Measurements from ENCODE around the gene IL17C.

The IL17C gene

DNA sequence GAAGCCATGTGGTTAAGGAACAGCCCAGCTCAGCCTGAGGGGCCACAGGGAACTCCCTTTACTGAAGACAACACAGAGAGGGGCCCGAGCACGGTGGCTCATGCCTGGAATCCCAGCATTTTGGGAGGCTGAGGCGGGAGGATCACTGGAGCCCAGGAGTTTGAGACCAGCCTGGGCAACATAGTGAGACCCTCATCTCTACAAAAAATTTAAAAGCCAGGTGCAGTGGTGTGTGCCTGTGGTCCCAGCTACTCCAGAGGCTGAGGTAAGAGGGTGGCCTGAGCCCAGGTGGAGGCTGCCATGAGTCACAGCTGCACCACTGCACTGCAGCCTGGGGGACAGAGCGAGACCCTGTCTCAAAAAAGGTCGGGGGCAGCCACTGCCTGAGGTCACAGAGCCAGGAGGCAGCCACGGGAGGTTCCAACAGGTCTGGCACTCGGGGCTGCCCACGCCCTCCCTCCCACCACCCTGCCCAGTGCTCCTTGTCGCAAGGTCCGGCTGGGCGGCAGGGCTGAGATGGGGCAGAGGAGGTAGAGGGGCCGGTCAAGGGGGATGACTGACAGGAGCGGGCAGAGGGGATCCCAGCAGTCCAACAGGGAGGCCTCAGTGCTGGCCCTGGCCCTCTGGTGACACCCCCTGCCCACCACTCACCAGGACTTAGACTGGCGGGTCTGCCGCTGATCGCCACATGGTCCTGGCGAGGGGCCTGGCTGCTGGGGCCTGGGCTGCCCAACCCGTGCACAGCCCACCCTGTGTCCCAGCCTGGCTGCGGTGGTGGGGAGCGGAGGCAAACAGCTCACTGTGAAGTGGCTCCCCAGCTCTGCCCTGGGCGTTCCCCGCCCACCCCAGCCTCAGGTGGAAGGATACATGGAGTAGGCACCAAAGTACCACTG lies 9.1 kb downstream of the IL17C start:
- Histone ChIP-seq H3K79me2 (ENCODE audit: insufficient read depth, low read length) (peaks cover 26% of the 10 kb centered on the region), H2AFZ (ENCODE audit: low read depth, low read length, severe bottlenecking) (no peak overlapping the region), H4K20me1 (ENCODE audit: low read depth, low read length) (peaks cover 12% of the 10 kb centered on the region; the same call in 1 of the 2 replicates), H3K4me3 (ENCODE audit: insufficient read depth, low read length, poor library complexity, severe bottlenecking) (no peak overlapping the region), H3K27ac (ENCODE audit: low read depth, low read length) (no peak overlapping the region), H3F3A (ENCODE audit: insufficient read depth) (no peaks in the 10 kb centered on the region), H3K4me2 (ENCODE audit: low read depth, low read length, poor library complexity, severe bottlenecking) (no peak overlapping the region), H3K36me3 (ENCODE audit: low read length) (no peaks in the 10 kb centered on the region), H3K9me2 (replicated peaks; ENCODE audit: insufficient read depth, low read length) (no peaks in the 10 kb centered on the region), H3K27me3 (ENCODE audit: low read length) (no peaks in the 10 kb centered on the region), H3K9ac (ENCODE audit: low read length) (no peak overlapping the region), H3K9me3 (ENCODE audit: insufficient read depth, low read length) (no peaks in the 10 kb centered on the region)
- TF ChIP-seq EZH2phosphoT487 (conservative IDR thresholded peaks at IDR 0.05; ENCODE audit: low read length) (no peak), CTCF (IDR thresholded peaks at IDR 0.05; ENCODE audit: insufficient read depth, low read length, poor library complexity, severe bottlenecking) (no peak)

DNA sequence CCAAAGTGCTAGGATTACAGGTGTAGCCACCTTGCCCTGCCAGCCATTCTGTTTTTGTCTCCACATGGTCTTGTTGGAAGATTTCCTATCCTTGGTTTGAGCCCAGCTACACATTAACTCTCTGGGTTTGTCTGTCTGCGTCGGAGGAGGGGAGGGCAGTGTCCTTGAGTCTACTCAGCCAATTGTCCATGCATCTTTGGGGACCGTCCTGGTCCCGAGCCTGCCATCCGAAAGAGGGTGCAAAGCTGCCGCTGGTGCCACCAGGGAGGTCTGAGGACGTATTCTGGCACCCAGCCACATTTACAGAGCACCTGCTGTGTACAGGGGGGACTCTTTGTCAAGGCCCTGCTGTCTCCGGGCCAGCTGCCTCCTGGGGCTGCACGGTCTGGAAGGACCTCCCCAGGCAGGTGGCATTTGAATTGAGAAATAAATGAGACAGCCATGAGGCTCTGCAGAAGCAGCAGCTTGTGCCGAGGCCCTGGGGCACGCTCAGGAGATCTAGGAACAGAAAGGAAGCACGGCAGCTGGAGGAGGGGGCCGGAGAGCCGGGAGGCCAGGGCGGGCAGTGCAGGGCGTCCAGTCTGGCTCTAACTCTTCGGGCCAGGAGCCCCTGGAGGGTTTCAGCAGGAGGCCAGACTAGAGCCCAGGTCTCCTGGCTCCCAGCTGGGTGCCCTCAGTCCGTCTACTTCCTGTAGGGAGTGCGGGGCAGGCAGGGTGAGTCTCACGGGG lies 11.0 kb downstream of the IL17C start:
- no peaks in the 10 kb centered on the region for H3K9me3 ChIP-seq (ENCODE audit: insufficient read depth, low read length)
- no peak overlapping the region for H2AFZ ChIP-seq (ENCODE audit: low read depth, low read length, severe bottlenecking)
- H3F3A ChIP-seq (ENCODE audit: insufficient read depth), result no peaks in the 10 kb centered on the region
- no peaks in the 10 kb centered on the region for H3K36me3 ChIP-seq (ENCODE audit: low read length)
- peak overlapping the region; percentile 86 for H3K4me2 ChIP-seq (ENCODE audit: low read depth, low read length, poor library complexity, severe bottlenecking)
- TF ChIP-seq EZH2phosphoT487 (conservative IDR thresholded peaks at IDR 0.05; ENCODE audit: low read length) (no peak), CTCF (IDR thresholded peaks at IDR 0.05; ENCODE audit: insufficient read depth, low read length, poor library complexity, severe bottlenecking) (no peak)
- H4K20me1 ChIP-seq (ENCODE audit: low read depth, low read length), result peaks cover 12% of the 10 kb centered on the region; the same call in 1 of the 2 replicates
- H3K4me3 ChIP-seq (ENCODE audit: insufficient read depth, low read length, poor library complexity, severe bottlenecking), result peak overlapping the region; percentile 80
- peak overlapping the region; percentile 95 for H3K9ac ChIP-seq (ENCODE audit: low read length)
- H3K79me2 ChIP-seq (ENCODE audit: insufficient read depth, low read length), result peaks cover 26% of the 10 kb centered on the region
- H3K9me2 ChIP-seq (replicated peaks; ENCODE audit: insufficient read depth, low read length), result no peaks in the 10 kb centered on the region
- H3K27me3 ChIP-seq (ENCODE audit: low read length), result no peaks in the 10 kb centered on the region
- peak overlapping the region; percentile 90 for H3K27ac ChIP-seq (ENCODE audit: low read depth, low read length)

DNA sequence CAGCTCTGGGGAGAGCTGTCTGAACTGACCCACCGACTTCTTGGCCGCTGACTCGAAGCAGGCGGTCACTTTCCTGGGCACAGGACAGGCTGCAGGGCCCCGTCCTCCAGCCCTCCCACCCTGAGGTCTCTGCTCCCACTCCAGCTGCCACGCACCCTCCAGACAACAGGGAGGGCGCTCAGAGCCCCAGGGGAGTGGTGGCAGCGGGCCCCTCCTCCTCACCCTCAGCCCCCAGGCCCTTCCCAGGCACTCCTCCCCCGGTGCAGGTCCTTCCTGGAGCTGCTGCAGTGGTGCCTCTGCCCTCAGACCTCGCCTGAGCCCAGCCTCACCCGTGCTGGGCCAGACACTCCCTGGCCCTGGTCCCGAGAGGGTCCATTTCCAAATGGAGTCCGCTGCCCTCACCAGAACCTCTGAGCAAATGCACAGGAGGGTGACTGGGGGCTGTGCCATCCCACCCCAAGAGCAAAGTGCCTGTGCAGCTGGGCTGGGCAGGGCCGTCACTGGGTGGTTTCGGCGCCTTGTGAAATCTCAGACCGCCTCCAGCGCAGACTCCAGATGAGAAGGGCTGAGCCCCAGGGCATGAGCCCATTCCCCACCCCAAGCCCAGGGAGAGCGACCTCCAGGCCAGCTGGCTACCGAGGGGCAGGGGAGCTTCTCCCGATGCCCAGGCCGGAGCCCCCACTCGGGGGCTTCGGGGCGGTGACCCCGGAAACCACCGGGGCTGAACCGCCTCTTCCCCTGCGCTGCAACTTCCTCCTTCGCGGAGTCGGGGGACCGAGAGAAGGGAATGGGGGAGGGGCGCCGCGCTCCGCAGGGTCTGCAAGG lies 11.8 kb downstream of the IL17C start:
- Histone ChIP-seq H3F3A (ENCODE audit: insufficient read depth) (no peaks in the 10 kb centered on the region), H3K4me2 (ENCODE audit: low read depth, low read length, poor library complexity, severe bottlenecking) (peak overlapping the region; percentile 86), H3K4me3 (ENCODE audit: insufficient read depth, low read length, poor library complexity, severe bottlenecking) (peak overlapping the region; percentile 80), H3K9me3 (ENCODE audit: insufficient read depth, low read length) (no peaks in the 10 kb centered on the region), H2AFZ (ENCODE audit: low read depth, low read length, severe bottlenecking) (no peak overlapping the region), H3K9ac (ENCODE audit: low read length) (peak overlapping the region; percentile 95), H4K20me1 (ENCODE audit: low read depth, low read length) (peaks cover 12% of the 10 kb centered on the region; the same call in 1 of the 2 replicates), H3K36me3 (ENCODE audit: low read length) (no peaks in the 10 kb centered on the region), H3K27ac (ENCODE audit: low read depth, low read length) (peak overlapping the region; percentile 90), H3K79me2 (ENCODE audit: insufficient read depth, low read length) (peaks cover 26% of the 10 kb centered on the region), H3K27me3 (ENCODE audit: low read length) (no peaks in the 10 kb centered on the region), H3K9me2 (replicated peaks; ENCODE audit: insufficient read depth, low read length) (no peaks in the 10 kb centered on the region)
- no peak for TF ChIP-seq EZH2phosphoT487 (conservative IDR thresholded peaks at IDR 0.05; ENCODE audit: low read length)
- no peak for TF ChIP-seq CTCF (IDR thresholded peaks at IDR 0.05; ENCODE audit: insufficient read depth, low read length, poor library complexity, severe bottlenecking)

Data from SU-DHL-6 (cell line).